ENCODE measurements around the gene CNTF.
A peak's percentile ranks its signal among the peaks of the same experiment; 100 is the strongest.

Gene CNTF

GRCh38 chr11:58621586-58622262 is 741 bp upstream of the CNTF start:
- peak overlapping the region; percentile 67 for H3K27ac Mint-ChIP-seq
- H3K36me3 Mint-ChIP-seq: peaks cover 61% of the 10 kb centered on the region
- CTCF ChIA-PET: interaction anchor here (0.6 to 1.4 kb wide), 3 partner anchors 8 to 54 kb away, joined by 3 to 6 read pairs (median 3); partner anchors contain the start of gene LPXN

GRCh38 chr11:58625086-58625485 is 2.6 kb downstream of the CNTF start:
- Mint-ChIP-seq H3K4me1 (peaks cover 11% of the 10 kb centered on the region), H3K27me3 (no peaks in the 10 kb centered on the region)

More at GRCh38 chr11:58621586-58622262, 741 bp upstream of the CNTF start:
- no peaks in the 10 kb centered on the region for H3K27me3 Mint-ChIP-seq
- H3K4me1 Mint-ChIP-seq: peaks cover 11% of the 10 kb centered on the region
- no peaks in the 10 kb centered on the region for H3K9me3 Mint-ChIP-seq
- no peak for DNase-seq
- no peak overlapping the region for H3K4me3 Mint-ChIP-seq

GRCh38 chr11:58625826-58626460 is 3.5 kb downstream of the CNTF start:
- Mint-ChIP-seq H3K27me3 (no peaks in the 10 kb centered on the region), H3K4me1 (peaks cover 11% of the 10 kb centered on the region), H3K4me3 (no peak overlapping the region), H3K36me3 (peaks cover 33% of the 10 kb centered on the region), H3K27ac (no peak overlapping the region), H3K9me3 (no peaks in the 10 kb centered on the region)
- no peak for DNase-seq
- CTCF ChIA-PET: interaction anchor here (5.9 kb wide), 1 partner anchor 58 kb away, joined by 50 read pairs; no protein-coding TSS in a partner anchor

More at GRCh38 chr11:58625086-58625485, 2.6 kb downstream of the CNTF start:
- no peak for DNase-seq
- H3K36me3 Mint-ChIP-seq: peaks cover 38% of the 10 kb centered on the region
- no peak overlapping the region for H3K27ac Mint-ChIP-seq
- H3K9me3 Mint-ChIP-seq: no peaks in the 10 kb centered on the region
- no peak overlapping the region for H3K4me3 Mint-ChIP-seq
- CTCF ChIA-PET: no interaction called here

- Mint-ChIP-seq H3K27me3 (no peaks in the 10 kb centered on the region), H3K4me1 (peaks cover 2% of the 10 kb centered on the region), H3K27ac (no peak overlapping the region), H3K36me3 (peaks cover 32% of the 10 kb centered on the region), H3K9me3 (no peaks in the 10 kb centered on the region), H3K4me3 (no peak overlapping the region)
- DNase-seq: no peak
- CTCF ChIA-PET: interaction anchor here (1.1 to 5.9 kb wide), 2 partner anchors 9 to 59 kb away, joined by 4 to 50 read pairs; no protein-coding TSS in a partner anchor
Observed at GRCh38 chr11:58626934-58627483, 4.5 kb downstream of the CNTF start.

GRCh38 chr11:58628446-58628845 is 6.0 kb downstream of the CNTF start:
- Mint-ChIP-seq H3K36me3 (peaks cover 19% of the 10 kb centered on the region), H3K9me3 (no peaks in the 10 kb centered on the region), H3K4me1 (no peaks in the 10 kb centered on the region), H3K27ac (no peak overlapping the region), H3K4me3 (no peak overlapping the region), H3K27me3 (no peaks in the 10 kb centered on the region)
- DNase-seq: no peak
- CTCF ChIA-PET: interaction anchor here (1.1 to 5.9 kb wide), 11 partner anchors 8 to 104 kb away, joined by 3 to 50 read pairs (median 5); no protein-coding TSS in a partner anchor

GRCh38 chr11:58629857-58630256 is 7.4 kb downstream of the CNTF start:
- DNase-seq: peak; percentile 26
- Mint-ChIP-seq H3K27ac (no peak overlapping the region), H3K4me1 (no peaks in the 10 kb centered on the region), H3K9me3 (no peaks in the 10 kb centered on the region), H3K36me3 (peaks cover 9% of the 10 kb centered on the region), H3K4me3 (no peak overlapping the region), H3K27me3 (no peaks in the 10 kb centered on the region)
- CTCF ChIA-PET: interaction anchor here (0.6 to 5.9 kb wide), 19 partner anchors 8 to 926 kb away, joined by 3 to 50 read pairs (median 6); partner anchors contain the start of gene LPXN

- H3K36me3 Mint-ChIP-seq: peaks cover 5% of the 10 kb centered on the region
- no peak overlapping the region for H3K4me3 Mint-ChIP-seq
- no peak overlapping the region for H3K27ac Mint-ChIP-seq
- no peaks in the 10 kb centered on the region for H3K9me3 Mint-ChIP-seq
- no peaks in the 10 kb centered on the region for H3K27me3 Mint-ChIP-seq
- CTCF ChIA-PET: interaction anchor here (5.9 kb wide), 1 partner anchor 64 kb away, joined by 50 read pairs; no protein-coding TSS in a partner anchor
- H3K4me1 Mint-ChIP-seq: no peaks in the 10 kb centered on the region
- no peak for DNase-seq
Observed at GRCh38 chr11:58631378-58631777, 8.9 kb downstream of the CNTF start.

GRCh38 chr11:58632510-58632909 is 10.0 kb downstream of the CNTF start:
- no peaks in the 10 kb centered on the region for H3K27me3 Mint-ChIP-seq
- no peak overlapping the region for H3K4me3 Mint-ChIP-seq
- no peak for DNase-seq
- H3K27ac Mint-ChIP-seq: no peak overlapping the region
- H3K9me3 Mint-ChIP-seq: no peaks in the 10 kb centered on the region
- H3K36me3 Mint-ChIP-seq: no peaks in the 10 kb centered on the region
- CTCF ChIA-PET: interaction anchor here (1.1 to 1.8 kb wide), 3 partner anchors 13 to 426 kb away, joined by 3 to 4 read pairs (median 4); no protein-coding TSS in a partner anchor
- no peaks in the 10 kb centered on the region for H3K4me1 Mint-ChIP-seq

GRCh38 chr11:58636587-58636986 is 14.1 kb downstream of the CNTF start:
- no peak for DNase-seq
- Mint-ChIP-seq H3K4me3 (no peak overlapping the region), H3K27ac (no peak overlapping the region), H3K4me1 (peaks cover 14% of the 10 kb centered on the region), H3K9me3 (no peaks in the 10 kb centered on the region), H3K36me3 (no peaks in the 10 kb centered on the region), H3K27me3 (no peaks in the 10 kb centered on the region)
- CTCF ChIA-PET: interaction anchor here (1.1 kb wide), 1 partner anchor 8 kb away, joined by 4 read pairs; no protein-coding TSS in a partner anchor

- Mint-ChIP-seq H3K4me1 (peaks cover 14% of the 10 kb centered on the region), H3K4me3 (no peak overlapping the region), H3K27ac (peak overlapping the region; percentile 25), H3K9me3 (no peaks in the 10 kb centered on the region), H3K27me3 (no peaks in the 10 kb centered on the region), H3K36me3 (no peaks in the 10 kb centered on the region)
- CTCF ChIA-PET: interaction anchor here (0.9 to 2.2 kb wide), 3 partner anchors 9 to 70 kb away, joined by 3 to 7 read pairs (median 4); no protein-coding TSS in a partner anchor
- no peak for DNase-seq
Observed at GRCh38 chr11:58637371-58637770, 14.9 kb downstream of the CNTF start.

GRCh38 chr11:58639103-58639502 is 16.6 kb downstream of the CNTF start:
- CTCF ChIA-PET: interaction anchor here (1.4 to 3.5 kb wide), 5 partner anchors 10 to 71 kb away, joined by 3 to 22 read pairs (median 7); no protein-coding TSS in a partner anchor
- Mint-ChIP-seq H3K9me3 (no peaks in the 10 kb centered on the region), H3K27ac (no peak overlapping the region), H3K36me3 (no peaks in the 10 kb centered on the region), H3K4me1 (peaks cover 14% of the 10 kb centered on the region), H3K27me3 (no peaks in the 10 kb centered on the region), H3K4me3 (no peak overlapping the region)
- DNase-seq: no peak

- no peak for DNase-seq
- Mint-ChIP-seq H3K4me1 (peaks cover 14% of the 10 kb centered on the region), H3K27me3 (no peaks in the 10 kb centered on the region), H3K4me3 (no peak overlapping the region), H3K36me3 (no peaks in the 10 kb centered on the region), H3K9me3 (no peaks in the 10 kb centered on the region), H3K27ac (no peak overlapping the region)
- CTCF ChIA-PET: interaction anchor here (1.4 to 3.5 kb wide), 5 partner anchors 10 to 72 kb away, joined by 3 to 22 read pairs (median 7); no protein-coding TSS in a partner anchor
Observed at GRCh38 chr11:58639669-58640068, 17.2 kb downstream of the CNTF start.

- no peak overlapping the region for H3K4me3 Mint-ChIP-seq
- no peak for DNase-seq
- CTCF ChIA-PET: interaction anchor here (1.0 to 3.5 kb wide), 4 partner anchors 10 to 73 kb away, joined by 3 to 22 read pairs (median 6); no protein-coding TSS in a partner anchor
Observed at GRCh38 chr11:58640386-58641023, 18.0 kb downstream of the CNTF start.

More at GRCh38 chr11:58640386-58641023, 18.0 kb downstream of the CNTF start:
- Mint-ChIP-seq H3K4me1 (peaks cover 14% of the 10 kb centered on the region), H3K9me3 (peaks cover 3% of the 10 kb centered on the region), H3K36me3 (no peaks in the 10 kb centered on the region), H3K27ac (no peak overlapping the region), H3K27me3 (no peaks in the 10 kb centered on the region)
